K562 (cell line): ENCODE data around the gene PDE4D.

Source experiments
- CTBP1 ChIP-seq: fragments of 450-650 bp; IDR thresholded peaks from 2 replicates; pipeline ENCODE4 v1.6.1; 2016; ENCODE audit warnings: borderline replicate concordance
- TF ChIP-seq, protein P1 (sequence below): sonication (generic); formaldehyde crosslinking; IDR thresholded peaks from 2 replicates; pipeline ENCODE4 v1.8.0; 2023; ENCODE audit warnings: mild to moderate bottlenecking, missing genetic modification reagents

DNA sequence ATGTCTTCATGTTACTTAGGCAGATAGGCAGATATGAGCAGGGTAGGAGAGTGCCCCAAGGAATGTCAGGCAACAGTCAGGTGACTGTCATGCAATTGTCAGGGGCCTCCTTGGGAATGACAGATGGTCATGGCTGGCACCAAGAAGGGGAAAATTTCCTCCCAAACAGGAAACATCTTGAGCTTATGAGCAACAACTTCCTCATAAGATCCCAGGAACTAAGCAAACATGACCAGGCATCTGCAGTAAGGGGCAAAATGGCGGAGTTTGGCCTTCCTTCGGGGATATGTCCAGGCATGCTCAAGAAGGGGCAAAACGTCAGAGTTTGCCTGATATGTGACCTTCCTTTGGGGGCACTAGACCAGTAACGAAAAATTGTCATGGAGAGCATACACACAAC is 591.8 kb downstream of the PDE4D start:
- TF ChIP-seq, protein P1, sequence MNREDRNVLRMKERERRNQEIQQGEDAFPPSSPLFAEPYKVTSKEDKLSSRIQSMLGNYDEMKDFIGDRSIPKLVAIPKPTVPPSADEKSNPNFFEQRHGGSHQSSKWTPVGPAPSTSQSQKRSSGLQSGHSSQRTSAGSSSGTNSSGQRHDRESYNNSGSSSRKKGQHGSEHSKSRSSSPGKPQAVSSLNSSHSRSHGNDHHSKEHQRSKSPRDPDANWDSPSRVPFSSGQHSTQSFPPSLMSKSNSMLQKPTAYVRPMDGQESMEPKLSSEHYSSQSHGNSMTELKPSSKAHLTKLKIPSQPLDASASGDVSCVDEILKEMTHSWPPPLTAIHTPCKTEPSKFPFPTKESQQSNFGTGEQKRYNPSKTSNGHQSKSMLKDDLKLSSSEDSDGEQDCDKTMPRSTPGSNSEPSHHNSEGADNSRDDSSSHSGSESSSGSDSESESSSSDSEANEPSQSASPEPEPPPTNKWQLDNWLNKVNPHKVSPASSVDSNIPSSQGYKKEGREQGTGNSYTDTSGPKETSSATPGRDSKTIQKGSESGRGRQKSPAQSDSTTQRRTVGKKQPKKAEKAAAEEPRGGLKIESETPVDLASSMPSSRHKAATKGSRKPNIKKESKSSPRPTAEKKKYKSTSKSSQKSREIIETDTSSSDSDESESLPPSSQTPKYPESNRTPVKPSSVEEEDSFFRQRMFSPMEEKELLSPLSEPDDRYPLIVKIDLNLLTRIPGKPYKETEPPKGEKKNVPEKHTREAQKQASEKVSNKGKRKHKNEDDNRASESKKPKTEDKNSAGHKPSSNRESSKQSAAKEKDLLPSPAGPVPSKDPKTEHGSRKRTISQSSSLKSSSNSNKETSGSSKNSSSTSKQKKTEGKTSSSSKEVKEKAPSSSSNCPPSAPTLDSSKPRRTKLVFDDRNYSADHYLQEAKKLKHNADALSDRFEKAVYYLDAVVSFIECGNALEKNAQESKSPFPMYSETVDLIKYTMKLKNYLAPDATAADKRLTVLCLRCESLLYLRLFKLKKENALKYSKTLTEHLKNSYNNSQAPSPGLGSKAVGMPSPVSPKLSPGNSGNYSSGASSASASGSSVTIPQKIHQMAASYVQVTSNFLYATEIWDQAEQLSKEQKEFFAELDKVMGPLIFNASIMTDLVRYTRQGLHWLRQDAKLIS (CRISPR knock-in tag): no peak
- no peak for TF ChIP-seq CTBP1
